Measurements from ENCODE around the gene LSM10.

Gene LSM10

DNA sequence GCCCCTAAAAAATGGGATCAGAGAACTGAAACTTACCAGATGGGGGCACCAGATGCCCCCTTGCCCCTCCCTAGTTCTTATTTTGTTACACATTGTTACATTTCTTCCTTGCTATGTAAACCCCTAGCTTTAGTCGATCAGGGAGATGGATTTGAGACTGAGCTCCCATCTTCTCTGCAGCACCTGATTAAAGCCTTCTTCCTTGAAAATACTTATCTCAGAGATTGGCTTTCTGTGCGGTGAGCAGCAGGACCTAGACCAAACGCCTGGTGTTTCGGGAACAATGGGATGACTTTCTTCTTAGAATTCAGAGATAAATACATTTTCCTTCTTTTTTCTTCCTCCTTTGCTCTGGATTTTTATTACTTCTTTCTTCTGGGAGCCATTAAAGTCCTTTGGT is 16.7 kb upstream of the LSM10 start:
- H3K27me3 ChIP-seq (ENCODE audit: low read depth, low read length): no peaks in the 10 kb centered on the region
- H3K36me3 ChIP-seq (replicated peaks; ENCODE audit: low read depth, low read length): no peaks in the 10 kb centered on the region
- H4K20me1 ChIP-seq (ENCODE audit: insufficient read depth, low read length): no peaks in the 10 kb centered on the region
- no peak overlapping the region for H2AFZ ChIP-seq (ENCODE audit: low read depth, low read length)
- H3K9me3 ChIP-seq (ENCODE audit: insufficient read depth, low read length): no peaks in the 10 kb centered on the region
- no peak overlapping the region for H3K9ac ChIP-seq (ENCODE audit: low read length)
- H3K27ac ChIP-seq (ENCODE audit: low read length): no peak overlapping the region
- no peak overlapping the region for H3K4me3 ChIP-seq (ENCODE audit: low read length)
- TF ChIP-seq EZH2phosphoT487 (IDR thresholded peaks at IDR 0.05; ENCODE audit: low read depth): no peak
- TF ChIP-seq, protein P1, sequence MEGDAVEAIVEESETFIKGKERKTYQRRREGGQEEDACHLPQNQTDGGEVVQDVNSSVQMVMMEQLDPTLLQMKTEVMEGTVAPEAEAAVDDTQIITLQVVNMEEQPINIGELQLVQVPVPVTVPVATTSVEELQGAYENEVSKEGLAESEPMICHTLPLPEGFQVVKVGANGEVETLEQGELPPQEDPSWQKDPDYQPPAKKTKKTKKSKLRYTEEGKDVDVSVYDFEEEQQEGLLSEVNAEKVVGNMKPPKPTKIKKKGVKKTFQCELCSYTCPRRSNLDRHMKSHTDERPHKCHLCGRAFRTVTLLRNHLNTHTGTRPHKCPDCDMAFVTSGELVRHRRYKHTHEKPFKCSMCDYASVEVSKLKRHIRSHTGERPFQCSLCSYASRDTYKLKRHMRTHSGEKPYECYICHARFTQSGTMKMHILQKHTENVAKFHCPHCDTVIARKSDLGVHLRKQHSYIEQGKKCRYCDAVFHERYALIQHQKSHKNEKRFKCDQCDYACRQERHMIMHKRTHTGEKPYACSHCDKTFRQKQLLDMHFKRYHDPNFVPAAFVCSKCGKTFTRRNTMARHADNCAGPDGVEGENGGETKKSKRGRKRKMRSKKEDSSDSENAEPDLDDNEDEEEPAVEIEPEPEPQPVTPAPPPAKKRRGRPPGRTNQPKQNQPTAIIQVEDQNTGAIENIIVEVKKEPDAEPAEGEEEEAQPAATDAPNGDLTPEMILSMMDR (IDR thresholded peaks at IDR 0.05; ENCODE audit: low read depth, low read length): no peak
- no peak overlapping the region for H3K4me2 ChIP-seq (ENCODE audit: low read length)
- H3K4me1 ChIP-seq (ENCODE audit: low read length): no peaks in the 10 kb centered on the region; the same call in 1 of the 2 replicates
- no peaks in the 10 kb centered on the region for H3K79me2 ChIP-seq (ENCODE audit: low read length)

DNA sequence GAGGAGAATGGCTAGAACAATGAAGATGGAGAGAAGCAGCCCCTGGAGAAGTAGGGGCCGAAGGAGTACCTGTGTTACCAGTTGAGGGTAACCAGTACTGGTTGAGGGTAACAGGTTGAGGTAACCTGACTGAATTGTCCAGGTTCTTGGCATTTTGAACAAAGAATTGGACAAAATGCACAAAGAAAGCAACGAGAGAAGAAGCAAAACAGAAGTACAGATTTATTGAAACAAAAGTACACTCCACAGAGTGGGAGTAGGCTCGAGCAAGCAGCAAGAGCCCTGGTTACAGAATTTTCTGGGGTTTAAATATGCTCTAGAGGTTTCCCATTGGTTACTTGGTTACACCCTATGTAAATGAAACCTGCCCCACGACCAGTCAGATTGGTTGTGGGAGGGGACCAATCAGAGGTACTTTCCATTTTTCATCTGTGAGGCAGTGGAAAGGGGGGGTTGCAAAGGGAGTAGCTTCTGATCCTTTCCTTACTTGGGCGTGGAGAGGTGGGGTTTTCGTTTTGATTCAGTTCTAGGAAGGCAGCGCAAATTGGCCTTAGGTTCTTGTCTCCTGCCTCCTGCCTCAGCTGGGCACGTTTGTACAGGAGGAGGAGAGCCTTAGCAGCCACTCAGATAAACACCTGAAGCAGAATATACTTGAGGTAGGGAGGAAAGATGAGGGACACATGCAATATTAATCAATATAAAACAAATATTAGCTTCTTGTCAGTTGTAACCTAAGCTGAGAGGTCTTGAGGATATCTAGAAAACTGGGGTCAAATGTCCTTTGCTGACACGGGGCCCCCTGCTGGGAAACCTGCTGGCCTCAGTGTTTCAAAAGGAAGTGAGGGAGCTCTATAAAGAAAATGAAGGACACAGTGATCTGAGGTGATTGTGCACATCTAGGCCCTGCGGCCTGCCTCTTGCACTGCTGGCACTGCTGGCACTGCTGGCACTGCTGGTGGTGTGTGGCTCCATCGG is 14.3 kb upstream of the LSM10 start:
- Histone ChIP-seq H2AFZ (ENCODE audit: low read depth, low read length) (no peak overlapping the region), H3K4me2 (ENCODE audit: low read length) (no peak overlapping the region), H4K20me1 (ENCODE audit: insufficient read depth, low read length) (no peaks in the 10 kb centered on the region), H3K9me3 (ENCODE audit: insufficient read depth, low read length) (no peaks in the 10 kb centered on the region), H3K4me1 (ENCODE audit: low read length) (no peaks in the 10 kb centered on the region; the same call in 1 of the 2 replicates), H3K79me2 (ENCODE audit: low read length) (no peaks in the 10 kb centered on the region), H3K27me3 (ENCODE audit: low read depth, low read length) (no peaks in the 10 kb centered on the region), H3K9ac (ENCODE audit: low read length) (no peak overlapping the region), H3K36me3 (replicated peaks; ENCODE audit: low read depth, low read length) (no peaks in the 10 kb centered on the region), H3K4me3 (ENCODE audit: low read length) (no peak overlapping the region), H3K27ac (ENCODE audit: low read length) (no peak overlapping the region)
- TF ChIP-seq EZH2phosphoT487 (IDR thresholded peaks at IDR 0.05; ENCODE audit: low read depth): no peak
- TF ChIP-seq, protein P1 (IDR thresholded peaks at IDR 0.05; ENCODE audit: low read depth, low read length): no peak

DNA sequence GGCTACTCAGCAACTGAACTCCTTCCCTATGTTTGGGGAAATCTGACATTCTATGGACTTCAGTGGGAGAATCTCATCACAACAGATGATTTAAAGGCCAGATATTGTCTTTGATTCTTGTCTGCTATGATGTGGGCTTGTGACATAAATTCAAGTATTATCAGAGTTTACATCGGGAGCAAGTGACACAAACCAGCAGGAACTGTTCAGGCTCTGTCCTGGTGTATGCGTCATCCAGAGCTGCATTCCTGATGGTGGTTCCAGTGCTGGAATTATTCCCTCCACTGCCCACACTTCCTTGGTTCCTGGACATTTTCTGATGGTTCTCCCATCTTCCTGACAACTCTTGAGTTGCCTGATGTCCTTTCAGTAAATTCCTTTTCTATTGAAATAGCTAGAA is 10.8 kb upstream of the LSM10 start:
- H3K27me3 ChIP-seq (ENCODE audit: low read depth, low read length): no peaks in the 10 kb centered on the region
- H4K20me1 ChIP-seq (ENCODE audit: insufficient read depth, low read length): no peaks in the 10 kb centered on the region
- no peaks in the 10 kb centered on the region for H3K9me3 ChIP-seq (ENCODE audit: insufficient read depth, low read length)
- TF ChIP-seq, protein P1 (IDR thresholded peaks at IDR 0.05; ENCODE audit: low read depth, low read length): no peak
- TF ChIP-seq EZH2phosphoT487 (IDR thresholded peaks at IDR 0.05; ENCODE audit: low read depth): no peak
- H3K9ac ChIP-seq (ENCODE audit: low read length): no peak overlapping the region
- H3K4me2 ChIP-seq (ENCODE audit: low read length): no peak overlapping the region
- no peak overlapping the region for H2AFZ ChIP-seq (ENCODE audit: low read depth, low read length)
- H3K4me3 ChIP-seq (ENCODE audit: low read length): no peak overlapping the region
- no peaks in the 10 kb centered on the region for H3K79me2 ChIP-seq (ENCODE audit: low read length)
- H3K36me3 ChIP-seq (replicated peaks; ENCODE audit: low read depth, low read length): no peaks in the 10 kb centered on the region
- no peaks in the 10 kb centered on the region; the same call in 1 of the 2 replicates for H3K4me1 ChIP-seq (ENCODE audit: low read length)
- H3K27ac ChIP-seq (ENCODE audit: low read length): no peak overlapping the region

DNA sequence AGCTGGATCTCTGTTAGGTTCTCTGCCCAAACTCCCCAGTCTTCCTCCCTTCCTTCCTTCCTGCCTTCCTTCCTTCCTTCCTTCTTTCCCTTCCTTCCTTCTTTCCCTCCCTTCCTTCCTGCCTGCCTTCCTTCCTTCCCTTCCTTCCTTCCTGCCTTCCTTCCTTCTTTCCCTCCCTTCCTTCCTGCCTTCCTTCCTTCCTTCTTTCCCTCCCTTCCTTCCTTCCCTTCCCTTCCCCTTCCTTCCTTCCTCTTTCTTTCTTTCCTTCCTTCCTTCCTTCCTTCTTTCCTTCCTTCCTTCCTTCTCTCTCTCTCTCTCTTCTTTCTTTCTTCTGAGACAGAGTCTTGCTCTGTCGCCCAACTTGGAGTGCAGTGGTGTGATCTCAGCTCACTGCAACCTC is 8.7 kb upstream of the LSM10 start:
- Histone ChIP-seq H3K36me3 (replicated peaks; ENCODE audit: low read depth, low read length) (no peaks in the 10 kb centered on the region), H3K9me3 (ENCODE audit: insufficient read depth, low read length) (no peaks in the 10 kb centered on the region), H3K4me3 (ENCODE audit: low read length) (no peak overlapping the region), H3K27ac (ENCODE audit: low read length) (no peak overlapping the region), H3K4me2 (ENCODE audit: low read length) (no peak overlapping the region), H3K9ac (ENCODE audit: low read length) (no peak overlapping the region), H3K79me2 (ENCODE audit: low read length) (no peaks in the 10 kb centered on the region), H2AFZ (ENCODE audit: low read depth, low read length) (no peak overlapping the region), H4K20me1 (ENCODE audit: insufficient read depth, low read length) (no peaks in the 10 kb centered on the region), H3K27me3 (ENCODE audit: low read depth, low read length) (no peaks in the 10 kb centered on the region), H3K4me1 (ENCODE audit: low read length) (no peaks in the 10 kb centered on the region)
- TF ChIP-seq, protein P1 (IDR thresholded peaks at IDR 0.05; ENCODE audit: low read depth, low read length): no peak
- no peak for TF ChIP-seq EZH2phosphoT487 (IDR thresholded peaks at IDR 0.05; ENCODE audit: low read depth)
